Glutamatergic neuron (in vitro differentiated cells): ENCODE measurements around the gene LCT. TPM values are rescaled to one million over a fixed set of nuclear protein-coding genes. Genes with fewer than 3 reads are reported as not detected.

ENCODE experiments used
- DNase-seq: peaks from one replicate; pipeline ENCODE4 v3.0.0; 2022
- H3K27ac Mint-ChIP-seq: one replicate; pipeline ENCODE4 v1.8.0; 2020; ENCODE audit warnings: mild to moderate bottlenecking, mixed read lengths, inconsistent platforms; ENCODE audit not compliant: unreplicated experiment
- H3K27me3 Mint-ChIP-seq: one replicate; pipeline ENCODE4 v1.8.0; 2020; ENCODE audit warnings: mild to moderate bottlenecking, moderate library complexity, mixed read lengths, inconsistent platforms; ENCODE audit not compliant: unreplicated experiment
- H3K36me3 Mint-ChIP-seq: one replicate; pipeline ENCODE4 v1.8.0; 2020; ENCODE audit warnings: mild to moderate bottlenecking, mixed read lengths, inconsistent platforms; ENCODE audit not compliant: unreplicated experiment
- H3K4me1 Mint-ChIP-seq: one replicate; pipeline ENCODE4 v1.8.0; 2020; ENCODE audit warnings: mild to moderate bottlenecking, low read depth, mixed read lengths, inconsistent platforms; ENCODE audit not compliant: unreplicated experiment
- H3K4me3 Mint-ChIP-seq: one replicate; pipeline ENCODE4 v1.8.0; 2020; ENCODE audit warnings: mild to moderate bottlenecking, mixed read lengths, inconsistent platforms; ENCODE audit not compliant: unreplicated experiment
- H3K9me3 Mint-ChIP-seq: one replicate; pipeline ENCODE4 v1.8.0; 2020; ENCODE audit warnings: mild to moderate bottlenecking, moderate library complexity, mixed read lengths, inconsistent platforms; ENCODE audit not compliant: unreplicated experiment
- CTCF ChIP-seq: fragments of 200-600 bp; sonication (generic); IDR thresholded peaks from one replicate; pipeline ENCODE4 v1.5.0; 2021; ENCODE audit not compliant: partially characterized antibody, unreplicated experiment
- total RNA-seq: library from RNA; stranded (reverse); fragmentation: NEBNext Ultra II Directional; extraction: Animal tissue kit (Norgen Biotek cat#: 25700); gene quantifications from one replicate; pipeline ENCODE4 v1.2.1, GENCODE V29; 2021; ENCODE audit not compliant: unreplicated experiment

Gene LCT
- total RNA-seq, 1 donor from 2014 or later: not detected

- H3K9me3 Mint-ChIP-seq: no peaks in the 10 kb centered on the region
- peaks cover 15% of the 10 kb centered on the region for H3K4me1 Mint-ChIP-seq
- DNase-seq: no peak
- H3K4me3 Mint-ChIP-seq: no peak overlapping the region
- no peak for TF ChIP-seq CTCF
- H3K36me3 Mint-ChIP-seq: no peaks in the 10 kb centered on the region
- H3K27me3 Mint-ChIP-seq: no peaks in the 10 kb centered on the region
- H3K27ac Mint-ChIP-seq: no peak overlapping the region
Measured at GRCh38 chr2:135838502-135838901, 1.5 kb upstream of the LCT start.

GRCh38 chr2:135832891-135833290 lies 4.1 kb downstream of the LCT start:
- no peak for TF ChIP-seq CTCF
- Mint-ChIP-seq H3K27me3 (peaks cover 3% of the 10 kb centered on the region), H3K9me3 (peaks cover 2% of the 10 kb centered on the region), H3K4me1 (peaks cover 13% of the 10 kb centered on the region), H3K4me3 (no peak overlapping the region), H3K27ac (no peak overlapping the region), H3K36me3 (no peaks in the 10 kb centered on the region)
- DNase-seq: no peak

DNA sequence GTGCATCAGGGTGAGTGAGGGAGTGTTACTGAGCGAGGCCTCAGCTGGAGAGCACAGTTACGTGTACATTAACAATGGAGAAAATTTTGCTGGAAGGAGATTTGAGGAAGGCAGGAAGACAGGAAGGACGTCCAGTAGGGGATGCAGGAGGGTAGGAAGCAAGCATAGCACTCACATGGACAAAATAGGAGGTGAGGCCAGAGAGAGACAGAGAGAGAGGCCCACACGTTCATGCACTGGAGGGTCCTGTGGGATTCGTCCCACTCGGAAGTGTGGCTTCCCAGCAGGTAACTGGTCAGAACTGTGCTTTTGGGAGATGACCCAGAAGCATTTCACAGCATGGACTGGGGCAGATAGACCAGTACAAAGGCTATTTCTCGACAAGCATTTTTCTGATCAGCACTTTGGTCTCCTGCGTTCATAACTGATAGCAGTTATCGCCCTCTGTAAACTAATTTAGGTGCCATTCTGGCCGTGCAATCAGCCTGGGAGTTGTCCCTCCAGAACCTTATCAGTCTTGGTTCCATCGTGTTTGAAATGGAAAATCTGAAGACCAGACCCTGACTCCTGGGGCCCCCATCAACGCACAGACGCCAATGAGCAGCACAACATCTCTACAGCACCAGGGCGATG lies 5.7 kb downstream of the LCT start:
- Mint-ChIP-seq H3K4me3 (no peak overlapping the region), H3K9me3 (peaks cover 2% of the 10 kb centered on the region), H3K27ac (no peak overlapping the region), H3K27me3 (peaks cover 3% of the 10 kb centered on the region), H3K4me1 (peaks cover 16% of the 10 kb centered on the region), H3K36me3 (no peaks in the 10 kb centered on the region)
- no peak for TF ChIP-seq CTCF
- no peak for DNase-seq

- H3K27me3 Mint-ChIP-seq: peaks cover 3% of the 10 kb centered on the region
- no peaks in the 10 kb centered on the region for H3K36me3 Mint-ChIP-seq
- peak overlapping the region; percentile 13 for H3K4me3 Mint-ChIP-seq
- DNase-seq: no peak
- no peak overlapping the region for H3K27ac Mint-ChIP-seq
- no peak for TF ChIP-seq CTCF
- H3K9me3 Mint-ChIP-seq: peaks cover 2% of the 10 kb centered on the region
- peaks cover 16% of the 10 kb centered on the region for H3K4me1 Mint-ChIP-seq
Measured at GRCh38 chr2:135829378-135830135, 7.4 kb downstream of the LCT start.

- peaks cover 5% of the 10 kb centered on the region for H3K27me3 Mint-ChIP-seq
- no peak overlapping the region for H3K4me3 Mint-ChIP-seq
- no peak for DNase-seq
- H3K4me1 Mint-ChIP-seq: peaks cover 16% of the 10 kb centered on the region
- peaks cover 8% of the 10 kb centered on the region for H3K36me3 Mint-ChIP-seq
- no peak for TF ChIP-seq CTCF
- no peak overlapping the region for H3K27ac Mint-ChIP-seq
- H3K9me3 Mint-ChIP-seq: no peaks in the 10 kb centered on the region
Measured at GRCh38 chr2:135826544-135826943, 10.4 kb downstream of the LCT start.
